ENCODE measurements around the gene OR7A17.
A peak's percentile ranks its signal among the peaks of the same experiment; 100 is the strongest.

The OR7A17 gene

DNA sequence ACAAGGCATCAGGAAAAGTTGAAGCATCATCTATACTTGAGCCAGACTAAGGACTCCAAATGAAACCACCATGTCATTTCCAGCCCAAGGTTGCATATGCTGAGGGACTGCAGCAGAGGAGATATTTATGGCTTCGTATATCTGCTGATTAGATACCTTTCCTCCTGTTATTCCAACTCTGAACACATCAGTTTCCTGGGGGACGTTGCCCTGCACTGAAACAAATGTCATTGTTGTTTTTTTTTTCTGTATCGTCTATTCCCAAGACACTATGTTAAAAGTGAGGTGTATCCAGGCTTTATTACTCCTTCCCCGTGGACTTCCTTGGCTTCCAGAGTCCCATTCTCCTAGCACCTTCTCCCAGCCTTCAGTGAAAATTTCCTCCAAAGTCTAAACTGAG is at the start of gene OR7A17:
Gene OR7A17, minus strand, starts transcription at position 101 of the 400 bp plus-strand sequence. CDS start 4,777 bp downstream, outside the sequence.
- no peak for DNase-seq

DNA sequence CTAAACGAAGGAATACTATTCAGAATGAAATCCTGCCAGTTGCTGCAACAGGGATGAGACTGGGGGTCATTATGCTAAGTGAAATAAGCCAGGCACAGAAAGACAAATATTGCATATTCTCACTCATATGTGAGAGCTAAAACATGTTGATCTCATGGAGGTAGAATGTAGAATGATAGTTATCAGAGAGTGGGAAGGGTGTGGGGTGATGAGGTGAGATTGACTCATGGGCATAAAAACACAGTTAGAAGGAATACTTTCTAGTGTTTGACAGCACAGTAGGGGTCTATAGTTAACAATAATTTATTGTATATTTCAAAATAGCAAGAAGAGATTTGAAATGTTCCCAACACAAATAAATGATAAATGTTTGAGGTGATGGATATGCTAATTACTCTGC is 47.6 kb upstream of the OR7A17 start:
- DNase-seq: no peak

GRCh38 chr19:14916848-14917247 is 30.9 kb upstream of the OR7A17 start:
- peak; percentile 12 for DNase-seq

DNA sequence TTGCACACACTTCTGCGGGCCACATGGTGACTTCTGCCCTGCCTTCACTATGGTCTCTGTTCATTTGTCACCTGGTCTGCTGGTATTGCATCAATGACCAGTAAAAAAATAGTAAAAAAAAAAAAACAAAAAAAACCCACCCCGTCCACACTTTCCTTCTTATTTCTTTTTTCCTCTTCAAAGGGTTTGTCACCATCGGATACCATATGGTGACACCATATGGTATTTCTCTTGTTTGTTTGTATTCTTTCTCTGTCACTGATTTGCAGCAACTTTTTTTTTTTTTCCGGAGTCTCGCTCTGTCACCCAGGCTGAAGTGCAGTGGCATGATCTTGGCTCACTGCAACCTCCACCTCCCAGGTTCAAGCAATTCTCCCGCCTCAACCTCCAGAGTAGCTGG is 29.2 kb upstream of the OR7A17 start:
- DNase-seq: no peak

DNA sequence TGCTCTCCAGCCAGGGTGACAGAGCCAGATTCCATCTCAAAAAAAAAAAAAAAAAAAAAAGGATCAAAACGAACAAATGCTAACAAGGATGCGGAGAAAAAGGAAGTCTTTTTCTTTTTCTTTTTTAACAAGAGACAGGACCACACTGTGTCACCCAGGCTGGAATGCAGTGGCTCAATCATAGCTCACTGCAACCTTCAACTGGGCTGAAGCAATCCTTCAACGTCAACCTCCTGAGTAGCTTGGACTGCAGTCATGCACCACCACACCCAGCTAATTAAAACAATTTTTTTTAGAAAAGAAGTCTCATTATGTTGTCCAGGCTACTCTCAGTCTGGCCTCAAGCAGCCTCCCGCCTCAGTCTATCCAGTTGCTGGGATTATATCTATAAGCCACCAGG is 20.8 kb upstream of the OR7A17 start:
- DNase-seq: no peak

GRCh38 chr19:14901675-14902260 is 15.8 kb upstream of the OR7A17 start:
- no peak for DNase-seq

- DNase-seq: peak; percentile 92
Observed at GRCh38 chr19:14890643-14891379, 4.9 kb upstream of the OR7A17 start.

DNA sequence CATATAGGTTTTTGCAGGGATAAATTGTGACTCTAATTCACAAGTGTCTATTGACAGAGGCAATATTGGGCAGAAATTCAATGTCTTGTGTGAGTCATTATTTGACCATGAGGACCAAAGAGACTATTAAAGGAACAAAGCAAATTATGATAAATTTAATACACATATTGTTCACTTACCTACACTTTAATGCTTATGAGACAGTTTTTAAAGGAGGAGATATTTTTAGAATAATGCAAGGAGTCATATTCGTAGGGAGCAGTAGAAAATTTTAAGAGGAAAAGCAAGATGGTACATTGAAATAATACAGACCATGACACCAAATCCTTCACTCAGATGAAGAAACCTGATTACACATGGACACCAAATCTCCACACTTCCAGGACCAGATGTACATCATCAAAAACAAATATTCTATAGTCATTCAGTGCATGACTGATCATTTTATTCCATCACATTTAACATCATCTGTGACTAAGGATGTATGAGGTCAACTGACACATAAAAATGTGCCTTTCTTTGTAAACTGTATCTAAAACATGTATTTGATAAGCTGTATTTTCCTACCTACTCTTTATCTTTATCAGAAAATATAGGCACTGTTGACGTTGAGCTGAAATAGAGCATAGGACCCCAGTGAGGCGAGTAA is 4.2 kb upstream of the OR7A17 start:
- no peak for DNase-seq

- peak; percentile 73 for DNase-seq
Observed at GRCh38 chr19:14871619-14872230, 14.2 kb downstream of the OR7A17 start.

- no peak for DNase-seq
Observed at GRCh38 chr19:14868497-14868896, 17.4 kb downstream of the OR7A17 start.

DNA sequence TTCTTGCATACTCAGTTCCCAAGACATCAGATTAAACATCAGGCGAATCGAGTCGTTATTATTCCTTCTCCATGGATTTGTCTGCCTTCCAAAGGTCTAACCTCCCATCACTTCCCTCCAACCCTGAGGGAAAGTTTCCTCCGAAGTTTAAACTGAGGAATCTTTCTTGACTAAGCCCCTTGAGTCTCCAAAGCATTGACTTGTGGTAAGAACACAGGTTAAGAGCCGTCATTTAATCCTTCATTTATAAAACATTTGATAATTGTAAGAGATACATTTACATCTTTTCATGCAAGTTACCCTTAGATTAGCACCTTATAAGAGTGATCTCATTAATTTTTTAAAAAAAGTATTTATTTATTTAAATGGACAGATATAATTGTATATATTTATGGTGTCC is 37.1 kb downstream of the OR7A17 start, which contains the start of gene OR7A10:
Gene OR7A10, minus strand, starts transcription at position 101 of the 400 bp plus-strand sequence. CDS start 7,045 bp downstream, outside the sequence.
- DNase-seq: no peak

DNA sequence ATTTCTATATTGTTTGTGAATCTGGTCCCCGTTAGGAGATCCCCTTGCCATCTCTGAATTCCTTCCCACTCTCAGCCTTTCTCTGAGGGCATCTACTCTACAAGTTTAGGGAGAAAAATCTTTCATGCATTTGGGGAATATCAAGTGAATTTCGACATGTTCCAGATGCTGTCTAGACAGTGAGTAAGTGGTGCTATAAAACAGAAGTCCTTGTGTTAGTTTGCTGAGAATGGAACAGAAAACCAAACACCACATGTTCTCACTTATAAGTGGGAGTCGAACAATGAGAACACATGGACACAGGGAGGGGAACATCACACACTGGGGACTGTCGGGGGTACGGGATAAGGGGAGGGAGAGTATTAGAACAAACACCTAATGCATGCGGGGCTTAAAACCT is 42.4 kb downstream of the OR7A17 start:
- DNase-seq: no peak

DNA sequence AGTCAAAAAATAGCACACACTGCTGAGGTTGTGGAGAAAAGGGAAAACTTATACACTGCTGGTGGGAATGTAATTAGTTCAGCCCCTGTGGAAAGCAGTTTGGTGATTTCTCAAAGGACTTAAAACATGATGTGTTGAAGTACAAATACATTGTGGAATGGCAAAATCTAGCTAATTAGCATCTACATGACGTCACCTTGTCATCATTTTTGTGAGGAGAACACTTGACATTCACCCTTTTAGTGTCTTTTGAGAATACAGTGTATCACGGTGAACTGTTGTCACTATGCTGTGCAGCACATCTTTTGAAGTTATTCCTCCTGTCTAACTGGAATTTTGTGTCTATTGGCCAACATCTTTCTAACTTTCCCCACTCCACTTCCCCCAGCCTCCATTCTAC is 42.8 kb downstream of the OR7A17 start:
- no peak for DNase-seq

DNA sequence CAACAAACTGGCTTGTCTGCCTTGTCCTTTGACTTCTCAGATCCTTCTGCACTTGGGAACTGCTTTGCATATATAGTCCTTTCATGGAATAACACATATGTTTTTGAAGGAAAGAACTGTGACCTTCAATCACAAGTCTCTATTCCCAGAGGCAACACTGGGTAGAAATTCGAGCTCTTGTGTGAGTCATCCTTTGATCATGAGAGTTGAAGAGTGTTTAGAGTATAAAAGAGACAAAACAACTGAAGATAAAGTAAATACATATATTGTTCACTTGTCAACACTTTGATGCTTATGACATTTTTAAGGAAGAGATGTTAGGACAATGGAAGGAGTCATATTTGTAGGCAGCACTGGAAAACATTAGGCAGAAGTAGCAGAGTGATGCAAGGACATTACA is 45.7 kb downstream of the OR7A17 start:
- DNase-seq: no peak

DNA sequence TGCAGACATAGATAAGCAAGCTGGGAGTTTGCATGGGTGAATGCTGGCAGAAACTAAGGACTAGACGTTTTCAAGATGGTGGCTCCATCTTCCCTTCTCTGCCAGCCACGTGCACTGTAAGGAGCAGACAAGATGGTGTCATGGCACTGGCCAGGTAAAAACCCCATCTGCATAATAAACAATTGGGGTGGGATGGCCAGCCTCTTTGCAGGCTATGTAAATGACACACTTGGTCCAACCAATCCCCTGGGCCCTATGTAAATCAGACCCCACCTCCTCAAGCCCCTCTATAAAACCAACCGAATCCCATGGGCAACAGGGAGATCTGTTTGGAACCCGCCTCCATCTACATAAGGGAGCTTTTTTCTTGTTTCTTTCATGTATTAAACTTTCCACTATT is 48.5 kb downstream of the OR7A17 start:
- no peak for DNase-seq

DNA sequence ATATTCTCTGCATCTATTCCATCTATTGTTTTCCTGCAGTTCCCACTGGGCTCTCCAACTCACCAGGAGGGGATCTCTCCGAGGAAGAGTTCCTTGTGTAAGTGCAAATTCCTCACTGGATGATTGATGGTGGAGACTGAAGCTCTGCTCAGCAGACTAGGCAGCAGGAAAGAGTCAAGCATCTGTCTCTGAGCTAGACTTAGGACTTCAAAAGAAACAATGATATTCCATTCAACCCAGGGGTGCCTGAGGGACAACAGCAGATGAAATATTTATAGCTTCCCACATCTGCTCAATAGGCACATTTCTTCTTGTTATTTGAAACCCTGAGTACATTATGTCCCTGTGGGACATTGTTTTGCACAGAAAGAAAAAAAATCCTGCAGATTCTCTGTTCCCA is 50.9 kb downstream of the OR7A17 start, which contains the start of the genes OR7A5 and OR7C1:
Gene OR7A5, minus strand, starts transcription at position 175 of the 400 bp plus-strand sequence. CDS start 6,944 bp downstream, outside the sequence.
Gene OR7C1, minus strand, starts transcription at position 175 of the 400 bp plus-strand sequence. CDS start 35,049 bp downstream, outside the sequence.
- no peak for DNase-seq

DNA sequence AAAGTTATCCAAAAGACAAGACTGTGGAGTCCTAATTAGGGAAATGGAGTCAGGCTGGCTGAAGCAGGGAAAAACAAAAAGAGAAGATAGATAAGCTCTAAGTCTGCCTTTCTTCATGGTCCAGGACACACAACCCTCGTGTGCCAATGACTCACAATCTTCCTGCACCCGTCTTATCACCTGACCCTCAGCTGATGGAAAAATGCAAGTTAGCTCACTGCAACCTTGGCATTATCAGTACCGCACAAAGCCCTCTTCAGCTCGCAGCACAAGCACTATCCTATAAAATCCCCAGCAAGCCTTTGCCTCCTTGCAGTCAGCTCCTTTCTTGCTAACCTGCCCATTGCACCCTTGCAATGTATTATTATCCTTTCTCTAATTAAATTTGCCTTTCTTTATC is 55.2 kb downstream of the OR7A17 start:
- peak; percentile 90 for DNase-seq
